BE2C (cell line): ENCODE measurements around the gene MED25.

Experiments
- DNase-seq: peaks from one replicate; pipeline ENCODE4 v3.0.0-alpha.2; 2020
- H3K27me3 ChIP-seq: fragments of 250-450 bp; sonication (Bioruptor Pico); 2 replicates; pipeline ENCODE4 v1.5.1; 2020; ENCODE audit warnings: mild to moderate bottlenecking
- H3K36me3 ChIP-seq: fragments of 250-450 bp; sonication (Bioruptor Pico); 2 replicates; pipeline ENCODE4 v1.5.1; 2020; ENCODE audit warnings: mild to moderate bottlenecking
- H3K4me1 ChIP-seq: fragments of 250-450 bp; sonication (Bioruptor Pico); 2 replicates; pipeline ENCODE4 v1.5.1; 2020
- H3K4me3 ChIP-seq: 2 replicates; pipeline ENCODE4 v1.5.1; 2011; ENCODE audit warnings: low read depth, low read length
- H3K9me3 ChIP-seq: fragments of 250-450 bp; sonication (Bioruptor Pico); 2 replicates; pipeline ENCODE4 v1.5.1; 2020
- CTCF ChIP-seq: IDR thresholded peaks from 2 replicates; pipeline ENCODE4 v1.5.1; 2012; ENCODE audit warnings: mild to moderate bottlenecking, low read depth, low read length

Gene MED25

GRCh38 chr19:49882643-49883042 is 64.6 kb downstream of the MED25 start:
- Histone ChIP-seq H3K4me1 (no peaks in the 10 kb centered on the region), H3K27me3 (no peaks in the 10 kb centered on the region), H3K9me3 (no peaks in the 10 kb centered on the region), H3K36me3 (peaks cover 14% of the 10 kb centered on the region), H3K4me3 (no peak overlapping the region)
- no peak for DNase-seq
- no peak for TF ChIP-seq CTCF

GRCh38 chr19:49883094-49883493 is 65.0 kb downstream of the MED25 start:
- Histone ChIP-seq H3K9me3 (no peaks in the 10 kb centered on the region), H3K36me3 (peaks cover 14% of the 10 kb centered on the region), H3K27me3 (no peaks in the 10 kb centered on the region), H3K4me3 (no peak overlapping the region), H3K4me1 (no peaks in the 10 kb centered on the region)
- no peak for DNase-seq
- TF ChIP-seq CTCF, result no peak

- H3K9me3 ChIP-seq, result no peaks in the 10 kb centered on the region
Observed at GRCh38 chr19:49884109-49884508, 66.0 kb downstream of the MED25 start.

GRCh38 chr19:49884760-49885159 is 66.7 kb downstream of the MED25 start:
- H3K36me3 ChIP-seq, result peaks cover 14% of the 10 kb centered on the region
- H3K4me1 ChIP-seq, result no peaks in the 10 kb centered on the region
- no peaks in the 10 kb centered on the region for H3K27me3 ChIP-seq
- no peaks in the 10 kb centered on the region for H3K9me3 ChIP-seq
- TF ChIP-seq CTCF, result no peak
- no peak overlapping the region for H3K4me3 ChIP-seq
- no peak for DNase-seq

More at GRCh38 chr19:49884109-49884508, 66.0 kb downstream of the MED25 start:
- Histone ChIP-seq H3K27me3 (no peaks in the 10 kb centered on the region), H3K4me3 (no peak overlapping the region), H3K36me3 (peaks cover 14% of the 10 kb centered on the region), H3K4me1 (no peaks in the 10 kb centered on the region)
- no peak for DNase-seq
- TF ChIP-seq CTCF, result no peak
